Measurements from ENCODE around the gene PWWP2A.
"Not testable (repeated sequence)": the region's sequence is repeated elsewhere in the genome, so short reads cannot be mapped to it uniquely, and the experiment has no call there.

PWWP2A gene, protein sequence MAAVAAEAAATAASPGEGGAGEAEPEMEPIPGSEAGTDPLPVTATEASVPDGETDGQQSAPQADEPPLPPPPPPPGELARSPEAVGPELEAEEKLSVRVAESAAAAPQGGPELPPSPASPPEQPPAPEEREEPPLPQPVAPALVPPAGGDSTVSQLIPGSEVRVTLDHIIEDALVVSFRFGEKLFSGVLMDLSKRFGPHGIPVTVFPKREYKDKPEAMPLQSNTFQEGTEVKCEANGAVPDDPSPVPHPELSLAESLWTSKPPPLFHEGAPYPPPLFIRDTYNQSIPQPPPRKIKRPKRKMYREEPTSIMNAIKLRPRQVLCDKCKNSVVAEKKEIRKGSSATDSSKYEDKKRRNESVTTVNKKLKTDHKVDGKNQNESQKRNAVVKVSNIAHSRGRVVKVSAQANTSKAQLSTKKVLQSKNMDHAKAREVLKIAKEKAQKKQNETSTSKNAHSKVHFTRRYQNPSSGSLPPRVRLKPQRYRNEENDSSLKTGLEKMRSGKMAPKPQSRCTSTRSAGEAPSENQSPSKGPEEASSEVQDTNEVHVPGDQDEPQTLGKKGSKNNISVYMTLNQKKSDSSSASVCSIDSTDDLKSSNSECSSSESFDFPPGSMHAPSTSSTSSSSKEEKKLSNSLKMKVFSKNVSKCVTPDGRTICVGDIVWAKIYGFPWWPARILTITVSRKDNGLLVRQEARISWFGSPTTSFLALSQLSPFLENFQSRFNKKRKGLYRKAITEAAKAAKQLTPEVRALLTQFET

DNA sequence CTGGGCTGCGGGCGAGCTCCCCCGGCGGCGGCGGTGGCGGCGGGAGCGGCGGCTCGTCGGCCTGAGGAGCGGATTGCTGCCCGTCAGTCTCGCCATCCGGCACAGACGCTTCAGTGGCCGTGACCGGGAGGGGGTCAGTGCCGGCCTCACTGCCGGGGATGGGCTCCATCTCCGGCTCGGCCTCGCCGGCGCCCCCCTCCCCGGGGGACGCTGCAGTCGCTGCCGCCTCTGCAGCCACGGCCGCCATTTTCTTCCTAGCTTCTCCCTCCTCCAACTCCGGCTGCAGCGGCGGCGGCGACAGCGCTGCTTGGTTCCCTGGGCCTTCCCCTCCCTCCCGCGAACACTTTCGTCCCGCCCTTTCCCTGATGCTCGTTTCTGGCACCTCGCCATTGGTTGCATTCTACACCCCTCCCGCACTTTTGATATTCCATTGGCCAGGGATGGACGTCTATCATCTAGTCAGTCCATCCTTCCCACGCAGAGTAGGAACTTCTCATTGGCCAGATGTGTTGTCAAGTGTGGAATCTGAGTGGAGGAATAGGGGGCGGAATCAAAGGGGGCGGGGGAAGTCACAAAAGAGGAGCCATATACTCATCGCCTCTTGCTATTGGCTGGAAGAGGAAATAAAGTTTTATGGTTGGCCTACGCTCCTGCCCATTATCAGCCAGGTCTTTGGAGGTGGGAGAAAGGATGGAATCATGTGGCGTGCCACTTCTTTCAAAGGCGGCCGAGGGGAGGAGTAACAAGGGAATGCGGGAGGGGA lies at the start of gene PWWP2A:
PWWP2A (minus strand) TSS at position 309 of the 763 bp plus-strand sequence; CDS start at position 247, 62 bp downstream.
- peak; percentile 100 for DNase-seq

DNA sequence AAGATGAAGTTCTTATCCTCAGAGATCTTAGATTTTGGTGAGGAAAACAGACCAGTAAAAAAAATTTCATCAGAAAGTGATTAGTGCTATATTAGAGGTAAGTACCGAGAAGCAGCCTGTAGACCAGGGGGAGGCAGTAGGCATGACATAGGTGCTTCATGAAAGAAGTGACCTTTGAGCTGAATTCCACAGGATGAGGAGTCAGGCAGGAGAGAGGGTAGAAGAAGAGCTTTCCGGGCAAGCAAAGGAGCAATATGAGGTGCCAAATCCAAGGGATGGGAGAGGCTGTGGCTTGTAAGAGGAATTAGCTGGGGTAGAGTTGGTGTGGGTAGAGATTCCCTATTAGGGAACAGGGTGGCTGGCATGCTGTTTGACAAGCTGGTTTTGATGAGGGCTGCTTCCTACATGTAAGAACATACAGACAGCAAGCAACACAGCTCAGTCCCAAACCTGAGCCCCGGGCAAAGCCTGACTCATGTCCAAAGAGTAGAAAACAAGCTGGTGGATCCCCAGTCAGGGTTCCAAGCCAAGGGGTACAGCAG lies 48.4 kb upstream of the PWWP2A start:
- DNase-seq, result no peak

DNA sequence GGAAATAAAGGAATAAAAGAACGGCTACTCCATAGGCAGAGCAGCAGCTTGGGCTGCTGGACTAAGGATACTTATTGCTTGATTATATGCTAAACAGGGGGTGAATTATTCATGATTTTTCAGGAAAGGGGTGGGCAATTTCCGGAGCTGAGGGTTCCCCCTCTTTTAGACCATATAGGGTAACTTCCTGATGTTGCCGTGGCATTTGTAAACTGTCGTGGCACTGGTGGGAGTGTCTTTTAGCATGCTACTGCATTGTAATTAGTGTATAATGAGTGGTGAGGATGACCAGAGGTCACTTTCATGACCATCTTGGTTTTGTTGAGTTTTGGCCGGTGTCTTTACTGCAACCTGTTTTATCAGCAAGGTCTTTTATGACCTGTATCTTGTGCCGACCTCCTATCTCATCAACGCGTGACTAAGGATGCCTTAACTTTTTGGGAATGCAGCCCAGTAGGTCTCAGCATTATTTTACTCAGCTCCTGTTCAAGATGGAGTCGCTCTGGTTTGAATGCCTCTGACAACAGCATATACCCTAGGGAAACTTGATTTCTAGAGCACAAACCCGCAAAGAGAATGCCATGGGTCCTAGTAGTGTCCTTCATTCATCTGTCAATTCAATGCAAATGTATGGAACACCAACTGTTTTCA lies 47.8 kb upstream of the PWWP2A start:
- no peak for DNase-seq

DNA sequence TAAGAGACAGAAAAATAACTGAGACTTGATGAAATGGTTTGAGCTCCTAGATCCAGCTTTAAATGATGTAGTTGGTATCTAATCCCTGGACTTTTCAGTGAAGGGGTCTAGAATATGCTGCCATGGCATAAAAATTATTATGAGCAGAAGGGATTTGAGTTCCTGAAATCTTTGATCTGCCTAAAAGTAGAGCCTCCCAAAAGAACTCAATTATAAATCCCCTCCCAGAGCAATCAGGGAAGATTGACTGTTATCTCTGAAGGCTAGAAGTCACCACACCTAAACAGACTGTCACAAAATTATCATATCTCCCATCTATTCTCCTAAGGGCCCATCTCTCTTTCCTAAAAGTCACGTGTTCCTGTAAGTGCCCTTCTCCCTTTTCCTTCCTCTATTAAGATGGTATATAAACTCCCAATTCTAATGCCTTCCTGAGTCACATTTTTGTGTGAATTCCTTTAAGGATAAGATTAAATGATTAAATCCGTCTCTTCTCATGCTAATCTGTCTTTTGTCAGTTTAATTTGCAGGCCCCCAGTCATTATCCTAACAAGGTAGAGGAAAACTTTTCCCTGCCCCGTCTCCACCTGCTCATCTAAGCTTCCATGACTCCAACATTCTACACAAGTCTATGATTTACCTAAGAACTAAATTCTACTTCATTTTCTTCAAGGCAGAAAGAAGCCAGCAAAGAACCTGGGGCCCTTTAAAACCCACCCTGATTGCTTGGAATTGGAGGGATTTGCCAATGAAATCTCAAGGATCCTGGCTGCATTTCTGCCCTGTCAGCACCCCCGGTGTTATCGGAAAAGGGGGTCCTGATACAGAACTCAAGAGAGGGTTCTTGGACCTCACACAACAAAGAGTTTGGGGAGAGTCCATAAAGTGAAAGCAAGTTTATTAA lies 47.1 kb upstream of the PWWP2A start:
- DNase-seq, result no peak

DNA sequence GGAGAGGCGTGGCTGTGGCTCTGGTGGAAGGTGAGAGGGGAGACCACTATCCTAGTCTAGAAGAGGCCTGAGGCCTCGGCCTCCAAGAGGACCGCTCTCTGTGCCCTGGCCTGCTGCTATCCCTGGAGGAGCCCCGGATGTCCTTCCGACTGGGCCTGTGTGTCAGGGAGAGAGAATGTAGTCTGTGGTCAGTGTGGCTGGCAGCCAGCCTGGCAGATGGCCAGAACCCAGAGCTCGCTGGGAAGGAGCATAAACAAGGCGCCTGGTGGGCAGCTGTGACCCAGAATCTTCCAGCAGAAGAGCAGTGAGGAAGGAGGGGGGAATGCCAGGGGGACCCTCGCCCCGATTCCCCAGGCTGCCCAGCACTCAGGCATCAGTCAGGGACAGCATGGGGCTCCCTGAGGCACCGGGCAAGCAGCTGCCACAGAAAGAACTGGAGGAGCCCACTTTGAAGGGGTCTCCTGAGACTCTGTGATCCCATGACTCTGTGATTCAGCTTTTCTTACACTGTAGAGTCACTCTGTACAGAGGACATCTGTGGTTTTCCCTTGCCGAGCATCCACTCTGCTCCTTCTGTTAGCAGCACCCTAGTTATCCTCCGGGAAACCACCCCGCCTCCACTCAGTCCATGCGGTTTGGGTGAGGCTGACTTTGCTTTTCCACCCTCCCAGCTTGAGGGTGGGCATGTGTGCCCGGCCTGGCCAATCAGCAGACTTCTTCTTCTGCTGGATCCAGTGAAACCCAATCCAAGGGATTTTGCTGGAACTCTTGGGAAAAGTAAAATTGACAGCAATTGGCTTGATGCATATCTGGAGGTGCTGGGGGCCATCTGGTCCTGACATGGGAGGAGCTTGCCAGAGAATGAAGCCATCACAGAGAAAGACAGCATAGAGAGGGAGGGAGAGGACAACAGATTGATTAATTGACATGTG lies 46.2 kb upstream of the PWWP2A start:
- DNase-seq, result peak; percentile 44

DNA sequence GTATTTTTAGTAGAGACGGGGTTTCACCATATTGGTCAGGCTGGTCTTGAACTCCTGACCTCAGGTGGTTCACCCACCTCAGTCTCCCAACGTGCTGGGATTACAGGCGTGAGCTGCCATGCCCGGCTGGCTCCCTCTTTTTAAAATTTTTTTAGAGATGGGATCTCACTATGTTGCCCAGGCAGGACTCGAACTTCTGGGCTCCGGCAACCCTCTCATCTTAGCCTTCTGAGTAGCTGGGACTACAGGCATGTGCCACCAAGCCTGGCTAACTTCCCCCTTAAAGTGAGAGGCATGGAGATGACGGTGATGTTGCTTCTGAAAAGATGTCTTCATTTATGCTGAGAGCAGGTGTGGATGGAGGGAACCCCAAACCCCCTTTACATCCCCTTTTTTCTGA lies 43.7 kb upstream of the PWWP2A start:
- no peak for DNase-seq

DNA sequence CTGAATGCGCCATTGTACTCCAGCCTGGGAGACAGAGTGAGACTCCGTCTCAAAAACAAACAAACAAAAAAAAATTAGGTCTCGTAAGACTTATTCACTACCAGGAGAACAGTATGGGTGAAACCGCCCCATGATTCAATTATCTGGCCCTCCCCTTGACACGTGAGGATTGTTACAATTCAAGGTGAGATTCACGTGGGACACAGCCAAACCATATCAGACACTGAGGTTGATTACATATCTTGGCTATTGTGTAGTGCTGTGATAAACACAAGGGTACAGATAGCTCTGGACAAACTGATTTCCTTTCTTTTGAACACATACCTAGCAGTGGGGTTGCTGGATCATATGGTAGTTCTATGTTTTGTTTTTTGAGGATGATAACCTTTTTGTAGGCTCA lies 42.4 kb upstream of the PWWP2A start:
- DNase-seq, result no peak

DNA sequence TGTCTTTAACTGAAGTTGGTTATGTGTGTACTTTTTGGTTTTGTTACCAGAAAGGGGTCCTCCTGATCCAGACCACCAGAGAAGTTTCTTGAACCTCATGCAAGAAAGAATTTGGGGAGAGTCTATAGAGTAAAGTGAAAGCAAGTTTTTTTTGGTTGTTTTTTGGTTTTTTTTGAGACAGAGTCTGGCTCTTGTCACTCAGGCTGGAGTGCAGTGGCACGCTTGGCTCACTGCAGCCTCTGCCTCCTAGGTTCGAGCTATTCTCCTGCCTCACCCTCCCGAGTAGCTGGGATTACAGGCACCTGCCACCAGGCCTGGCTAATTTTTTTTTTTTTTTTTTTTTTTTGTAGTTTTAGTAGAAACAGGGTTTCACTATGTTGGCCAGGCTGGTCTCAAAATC lies 41.6 kb upstream of the PWWP2A start:
- DNase-seq, result not testable (repeated sequence)

DNA sequence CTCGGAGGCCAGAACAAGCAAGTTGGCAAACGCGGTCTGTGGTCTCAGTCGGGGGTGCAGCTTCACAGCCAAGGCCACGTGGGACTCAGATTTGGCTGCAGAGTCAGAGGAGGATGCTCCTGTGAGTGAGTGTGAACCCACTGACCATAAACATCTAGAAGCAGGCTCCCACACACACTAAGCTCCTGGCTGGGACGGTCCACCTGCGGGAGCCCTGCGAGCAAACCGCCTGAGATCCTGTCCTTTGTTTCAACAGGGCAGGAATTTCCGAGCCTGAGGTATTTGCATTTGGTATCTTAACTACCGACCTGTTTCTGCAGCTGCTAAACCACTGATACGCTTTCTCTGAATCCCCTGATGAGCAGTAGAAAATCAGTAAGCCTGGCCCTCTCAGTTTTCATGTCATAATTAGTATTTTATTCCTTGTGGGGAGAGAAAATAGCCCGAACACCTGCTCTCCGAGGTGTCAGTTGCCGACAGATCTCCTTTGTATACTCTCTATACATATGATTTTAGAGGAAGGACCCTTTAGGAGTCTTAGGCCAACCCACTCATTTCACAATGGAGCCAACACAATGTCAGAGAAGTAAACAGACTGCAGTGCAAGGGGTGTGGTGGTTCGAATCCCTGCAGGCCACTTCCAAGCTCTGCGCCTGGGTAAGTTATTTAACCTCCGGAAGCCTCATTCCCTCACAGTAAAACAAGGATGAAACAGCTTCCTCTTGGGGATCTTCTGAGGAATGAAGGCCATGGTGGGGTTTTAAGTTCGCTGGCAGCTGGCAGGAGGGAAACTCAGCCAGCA lies 40.9 kb upstream of the PWWP2A start:
- DNase-seq, result no peak

DNA sequence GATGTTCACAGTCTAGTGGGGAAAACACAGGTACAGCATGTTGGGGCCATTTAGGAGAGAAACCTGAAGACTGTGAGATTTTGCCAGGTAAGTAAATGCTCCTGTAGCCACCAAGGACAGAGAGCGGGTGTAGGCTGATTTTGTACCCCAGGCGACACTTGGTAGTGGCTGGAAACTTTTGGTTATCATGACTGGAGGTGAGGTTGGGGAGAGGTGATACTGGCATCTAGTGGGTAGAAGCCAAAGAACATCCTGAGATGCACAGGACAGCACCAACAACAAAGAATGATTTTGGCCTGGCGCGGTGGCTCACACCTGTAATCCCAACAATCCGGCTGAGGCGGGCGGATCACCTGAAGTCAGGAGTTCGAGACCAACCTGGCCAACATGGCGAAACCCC lies 38.8 kb upstream of the PWWP2A start:
- no peak for DNase-seq

DNA sequence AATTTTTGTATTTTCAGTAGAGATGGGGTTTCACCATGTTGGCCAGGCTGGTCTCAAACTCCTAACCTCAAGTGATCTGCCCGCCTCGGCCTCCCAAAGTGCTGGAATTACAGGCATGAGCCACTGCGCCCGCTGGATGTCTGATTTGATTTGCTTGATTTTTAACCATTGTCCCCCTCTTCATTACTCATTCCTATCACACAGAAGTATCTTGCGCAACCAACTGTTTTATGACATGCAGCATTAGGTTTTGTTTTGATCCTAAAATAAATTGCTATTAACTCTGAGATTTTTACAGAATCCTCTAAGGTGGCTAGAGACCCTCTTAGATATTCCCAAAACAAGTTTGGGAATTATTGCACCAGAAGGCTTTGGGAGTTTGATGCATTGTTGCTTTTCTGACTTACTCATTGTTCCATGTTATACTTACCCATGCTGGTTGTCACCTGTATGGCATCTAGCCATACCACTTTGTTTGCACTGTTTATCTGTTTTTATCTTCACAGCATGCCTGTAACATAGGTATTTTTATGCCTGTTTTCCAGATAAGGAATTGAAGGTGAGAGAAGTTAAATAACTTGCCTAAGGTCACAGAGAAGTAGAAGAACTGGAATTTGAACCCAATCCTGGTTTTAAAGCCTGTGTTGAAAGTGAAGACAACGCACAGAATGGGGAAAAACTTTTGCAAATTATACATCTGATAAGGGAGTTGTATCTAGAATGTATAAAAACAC lies 35.9 kb upstream of the PWWP2A start:
- no peak for DNase-seq

DNA sequence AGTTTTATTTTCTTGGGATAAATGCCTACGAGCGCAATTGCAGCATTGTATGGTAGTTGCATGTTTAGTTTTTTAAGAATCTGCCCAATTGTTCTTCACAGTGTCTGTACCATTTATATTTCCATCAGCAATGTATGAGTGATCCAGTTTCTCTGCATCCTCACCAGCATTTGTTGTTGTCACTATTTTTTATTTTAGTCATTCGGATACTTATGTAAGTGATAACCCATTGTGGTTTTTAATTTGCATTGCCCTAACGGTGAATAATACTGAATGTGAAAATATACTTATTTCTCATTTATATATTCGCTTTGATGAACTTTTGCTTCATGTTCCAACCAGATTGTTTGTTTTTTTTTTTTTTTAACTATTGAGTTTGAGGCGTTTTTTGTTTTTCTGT lies 33.7 kb upstream of the PWWP2A start:
- DNase-seq, result no peak

DNA sequence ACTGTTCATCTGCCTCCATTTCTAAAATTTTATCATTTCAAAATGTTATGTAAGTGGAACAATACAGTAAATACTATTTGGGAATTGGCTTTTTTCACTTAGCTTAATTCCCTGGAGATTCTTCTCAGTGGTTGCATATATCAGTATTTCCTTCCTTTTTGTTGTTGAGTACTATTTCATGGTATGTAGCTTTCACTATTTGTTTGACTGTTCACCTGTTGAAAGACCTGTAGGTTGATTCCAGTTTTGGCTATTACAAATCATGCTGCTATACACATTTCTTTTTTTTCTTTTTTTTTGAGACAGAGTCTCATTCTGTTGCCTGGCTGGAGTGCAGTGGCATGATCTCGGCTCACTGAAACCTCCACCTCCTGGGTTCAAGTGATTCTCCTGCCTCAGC lies 33.0 kb upstream of the PWWP2A start:
- DNase-seq, result no peak

DNA sequence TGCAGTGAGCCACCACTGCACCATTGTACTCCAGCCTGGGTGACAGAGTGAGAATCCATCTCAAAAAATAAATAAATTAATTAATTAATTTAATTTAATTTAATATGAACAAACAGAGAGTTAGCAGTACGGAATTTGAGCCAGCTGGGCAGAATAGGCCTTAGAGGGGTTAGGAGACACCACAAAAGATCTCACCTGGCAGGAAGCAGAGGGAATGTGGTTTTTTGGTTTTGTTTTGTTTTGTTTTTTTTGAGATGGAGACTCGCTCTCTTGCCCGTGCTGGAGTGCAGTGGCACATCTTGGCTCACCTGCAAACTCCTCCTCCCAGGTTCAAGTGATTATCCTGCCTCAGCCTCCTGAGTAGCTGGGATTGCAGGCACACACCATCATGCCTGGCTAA lies 31.8 kb upstream of the PWWP2A start:
- no peak for DNase-seq

DNA sequence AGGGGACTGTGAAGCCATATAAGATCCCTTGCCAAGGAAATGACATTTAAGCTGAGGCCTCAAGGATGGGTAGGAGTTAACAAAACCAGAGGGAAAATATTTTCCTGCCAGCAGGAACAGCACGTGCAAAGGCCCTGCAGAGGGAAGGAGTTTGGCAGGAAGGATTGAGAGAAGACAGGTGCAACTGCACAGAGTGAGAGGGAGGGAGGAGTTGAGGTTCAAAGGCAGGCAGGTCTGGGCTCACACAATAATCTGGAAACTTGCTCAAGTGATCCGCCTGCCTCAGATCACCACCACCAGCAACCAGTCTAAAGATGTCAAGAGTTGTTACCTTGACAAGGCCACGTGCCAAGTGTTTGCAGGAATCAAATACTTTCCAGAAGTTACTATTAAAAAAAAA lies 31.1 kb upstream of the PWWP2A start:
- DNase-seq, result no peak

DNA sequence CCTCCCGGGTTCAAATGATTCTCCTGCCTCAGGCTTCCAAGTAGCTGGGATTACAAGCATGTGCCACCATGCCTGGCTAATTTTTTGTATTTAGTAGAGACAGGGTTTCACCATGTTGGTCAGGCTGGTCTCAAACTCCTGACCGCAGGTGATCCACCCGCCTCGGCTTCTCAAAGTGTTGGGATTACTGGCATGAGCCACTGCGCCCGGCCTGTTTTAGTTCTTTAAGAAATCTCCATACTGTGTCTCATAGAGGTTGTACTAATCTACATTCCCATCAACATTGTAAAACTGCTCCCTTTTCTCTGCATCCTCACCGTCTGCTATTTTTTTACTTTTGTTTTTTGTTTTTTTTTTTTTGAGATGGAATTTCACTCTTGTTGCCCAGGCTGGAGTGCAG lies 25.2 kb upstream of the PWWP2A start:
- not testable (repeated sequence) for DNase-seq

DNA sequence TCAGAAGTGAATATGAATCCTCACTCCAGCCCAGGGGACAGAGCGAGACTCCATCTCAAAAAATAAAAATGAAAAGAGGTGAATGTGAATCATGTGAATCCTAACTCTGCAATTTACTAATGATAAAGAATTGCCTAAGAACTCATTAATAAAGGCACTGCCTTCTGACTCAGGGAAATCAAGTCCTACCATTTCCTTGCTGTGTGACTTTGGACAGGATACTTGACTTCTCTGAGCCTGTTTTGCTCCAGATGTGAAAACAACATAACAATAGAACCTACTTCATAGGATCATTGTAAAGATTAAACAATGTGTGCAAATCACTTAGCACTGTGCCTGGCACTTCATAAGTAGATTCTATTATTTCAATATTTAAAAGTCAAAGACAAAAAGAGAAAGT lies 15.1 kb upstream of the PWWP2A start:
- no peak for DNase-seq

DNA sequence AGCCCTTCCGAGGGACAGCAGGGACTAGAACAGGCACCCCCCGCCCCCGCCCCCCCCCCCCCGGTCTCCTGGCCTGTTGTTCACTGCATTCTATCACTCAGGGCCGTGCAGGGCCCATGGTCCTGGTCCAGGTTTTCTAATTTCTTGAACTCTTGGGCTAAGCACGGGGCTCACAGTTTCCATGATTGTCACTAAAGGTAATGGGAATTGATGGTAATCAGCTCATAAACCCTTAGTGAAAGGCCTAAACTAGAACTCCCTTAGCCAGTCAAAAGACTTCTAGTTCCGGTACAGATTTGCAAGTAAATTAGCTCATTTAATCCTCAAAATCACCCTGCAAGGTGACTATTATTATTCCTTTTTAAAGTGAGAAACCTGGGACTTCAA lies 14.7 kb upstream of the PWWP2A start:
- no peak for DNase-seq

Measured in hematopoietic multipotent progenitor cell treated with erythropoietin and hydrocortisone succinate and interleukin-3 and kit ligand, for 8 days (in vitro differentiated cells).